Measurements from ENCODE around the gene VSNL1.

DNA sequence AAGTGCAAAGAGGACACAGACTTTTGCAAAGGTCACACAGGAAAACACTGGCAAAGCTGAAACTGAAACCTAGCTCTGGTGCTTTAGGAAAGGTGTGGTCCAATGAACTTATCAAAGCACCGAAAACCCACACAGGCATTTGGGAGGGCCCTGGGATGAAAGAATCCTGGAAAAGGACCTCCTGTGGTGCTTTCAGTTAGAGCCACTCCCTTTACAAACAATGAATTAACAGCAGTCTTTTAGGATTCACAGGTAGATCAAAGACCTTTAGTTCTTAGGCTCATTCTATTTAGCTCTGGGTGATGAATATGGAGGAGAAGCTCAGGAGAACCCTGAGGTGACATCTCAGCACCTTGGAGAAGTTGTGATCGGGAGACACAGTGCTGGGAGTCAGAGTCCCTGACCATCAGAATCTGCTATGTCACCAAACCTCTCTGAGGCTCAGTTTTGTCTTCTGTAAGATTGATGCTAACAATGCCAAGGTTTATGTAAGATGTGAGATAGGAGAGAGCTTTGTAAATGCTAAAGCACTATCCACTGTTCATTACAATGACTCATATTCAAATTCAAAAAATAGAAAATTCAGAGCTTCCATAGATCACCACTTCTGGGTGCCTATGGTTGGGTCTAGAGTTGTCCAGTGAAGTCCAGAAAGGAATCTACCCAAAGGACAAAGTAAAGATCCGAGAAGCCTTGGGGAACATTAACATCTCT, 39.3 kb downstream of the VSNL1 start:
- no peak for TF ChIP-seq POLR2A (IDR thresholded peaks at IDR 0.05; ENCODE audit: extremely low read depth, insufficient read length)
- TF ChIP-seq, protein P1, sequence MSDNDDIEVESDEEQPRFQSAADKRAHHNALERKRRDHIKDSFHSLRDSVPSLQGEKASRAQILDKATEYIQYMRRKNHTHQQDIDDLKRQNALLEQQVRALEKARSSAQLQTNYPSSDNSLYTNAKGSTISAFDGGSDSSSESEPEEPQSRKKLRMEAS (IDR thresholded peaks at IDR 0.05; ENCODE audit: low read depth, low read length), result no peak

Measured in NB4 (cell line).